Heart left ventricle (tissue), 16 donors: ENCODE data around the gene SEC14L1. TPM values are rescaled to one million over a fixed set of nuclear protein-coding genes. Genes with fewer than 3 reads are reported as not detected.
A peak's percentile ranks its signal among the peaks of the same experiment; 100 is the strongest.

Experiments
- ATAC-seq, 4 donors: fragments of 200-7000 bp; cut with Tn5 transposase; one replicate each; pipeline ENCODE4 v1.9.1; 2020 to 2022; ENCODE audit warnings: moderate library complexity in 4 of 4, mild to moderate bottlenecking in 3 of 4, moderate number of reproducible peaks in 1 of 4
- DNase-seq, 5 donors: peaks; one replicate each; pipeline ENCODE4 v3.0.0-alpha.2; 2020
- H3K27ac ChIP-seq, 12 donors: fragments of 200-600 bp; sonication (generic) in 4 of 12; one replicate each; pipeline versions ENCODE4 v1.5.0 to v1.8.0; 2016 to 2022; ENCODE audit warnings: mild to moderate bottlenecking in 2 of 12
- H3K27me3 ChIP-seq, 9 donors: fragments of 200-600 bp; sonication (generic) in 2 of 9; one replicate each; pipeline versions ENCODE4 v1.5.1 to v1.8.0; 2016 to 2022; ENCODE audit warnings: mild to moderate bottlenecking in 3 of 9
- H3K36me3 ChIP-seq, 9 donors: fragments of 200-600 bp; sonication (generic) in 2 of 9; one replicate each; pipeline versions ENCODE4 v1.5.0 to v1.8.0; 2018 to 2022; ENCODE audit warnings: mild to moderate bottlenecking in 2 of 9
- H3K4me1 ChIP-seq, 12 donors: fragments of 200-600 bp; sonication (generic) in 4 of 12; one replicate each; pipeline versions ENCODE4 v1.5.0 to v1.8.0; 2016 to 2022; ENCODE audit warnings: mild to moderate bottlenecking in 3 of 12
- H3K4me3 ChIP-seq, 12 donors: fragments of 200-600 bp; sonication (generic) in 4 of 12; one replicate each; pipeline versions ENCODE4 v1.5.0 to v1.8.0; 2017 to 2022; ENCODE audit warnings: mild to moderate bottlenecking in 9 of 12, moderate library complexity in 4 of 12
- H3K9me3 ChIP-seq, 12 donors: fragments of 200-600 bp; sonication (generic) in 4 of 12; one replicate each; pipeline versions ENCODE4 v1.5.0 to v1.8.0; 2016 to 2022; ENCODE audit warnings: mild to moderate bottlenecking in 1 of 12
- CTCF ChIP-seq, 12 donors: fragments of 200-600 bp; sonication (generic) in 4 of 12; IDR thresholded peaks; one replicate each; pipeline versions ENCODE4 v1.5.0 to v1.8.0; 2018 to 2022; ENCODE audit warnings: antibody characterized with exemption in 12 of 12, mild to moderate bottlenecking in 5 of 12
- POLR2A ChIP-seq, 2 donors: fragments of 450-650 bp; IDR thresholded peaks; one replicate each; pipeline ENCODE4 v1.6.1; 2017; ENCODE audit warnings: antibody characterized with exemption in 2 of 2, mild to moderate bottlenecking in 2 of 2, moderate library complexity in 2 of 2
- WGBS, 4 donors: extraction: QIAGEN DNeasy Blood & Tissue Kit in 2 of 4; methylation state at CpG; one replicate each; pipeline versions ENCODE4 v1.1.5 to v1.1.7; 2013 to 2018; 5-methylcytosine and 5-hydroxymethylcytosine counted together
- intact Hi-C, 10 donors: fragments of 100-400 bp; cut with DNase I; formaldehyde crosslinking; loops; one replicate each; pipeline versions ENCODE4 v1.11.1 to v1.14.2; 2022
- polyA plus RNA-seq, 2 donors: library from polyadenylated mRNA; stranded (reverse); fragments of 200-250 nt; gene quantifications; one replicate each; pipeline ENCODE4 v1.2.3, GENCODE V29; 2013
- total RNA-seq, 9 donors: library from RNA; depleted of rRNA in 2 of 9; stranded (reverse); fragments of >200 nt in 2 of 9; fragmentation: NEBNext Ultra II Directional in 3 of 9; extraction: Animal tissue kit (Norgen Biotek cat#: 25700) in 3 of 9; gene quantifications; one replicate each; pipeline versions ENCODE4 v1.1.0 to v1.2.4, GENCODE V29; 2016 to 2023
- donor health status: ischemic (EF 13 %, LVEDD 7.1; RV severe dilation, severe dysfunction).
- donor health status: healthy with polysubstance abuse.
- donor health status: DM: no; HTN: yes; CAD: no.
- donor health status: DM: no; HTN: no; CAD: no.
- donor health status: ischemic (EF 25% LVEDD 6.9; RV normal size, moderate dysfunction).
- donor health status: ischemic (EF 25% LVEDD 5.7; RV mildly dilated, moderate dysfunction).
- donor health status: healthy.
- donor health status: DM: yes; HTN: yes; CAD: no.
- donor health status: ischemic (EF 35%, LVEDD 5.7; RV mildly dilated, moderate dysfunction).
- donor health status: nonischemic (EF 11% LVEDD 7.7; RV severe dilation, severe dysfunction).
- donor health status: DM: yes; HTN: yes; CAD: no.
- donor health status: PGD.
- donor health status: ischemic (EF 29% LVEDD 5.4; RV normal size, mild dysfunction).
- donor health status: nonischemic (EF 23%, LVEDD 6.1; RV moderate dilation, normal function).

The SEC14L1 gene
- total and polyA plus RNA-seq, 11 donors, result 26.6 to 116 (median 53.7) TPM

GRCh38 chr17:77188084-77189066 lies 47.6 kb downstream of the SEC14L1 start:
- Histone ChIP-seq H3K27me3 (no peaks in the 10 kb centered on the region), H3K4me3 (no peak overlapping the region), H3K4me1 (peaks cover 8 to 65% (median 48%) of the 10 kb centered on the region in 12 donors), H3K9me3 (no peaks in the 10 kb centered on the region), H3K36me3 (peaks cover 0 to 31% (median 25%) of the 10 kb centered on the region in 9 donors), H3K27ac (peak overlapping the region in 4 of 12 donors; percentile 6 to 45 (median 9))
- 69 to 73% (median 71%) methylated on average over 17 of the region's 17 CpGs for WGBS, 4 donors
- intact Hi-C loops, result loop anchor here in 4 of 10 donors (5.0 kb wide), 3 partner anchors 36 to 46 kb away; partner anchors contain the start of gene SEC14L1 (in 1 of the 4)
- ATAC-seq, result no peak
- DNase-seq, result no peak
- TF ChIP-seq CTCF (IDR thresholded peaks at IDR 0.05) (no peak), POLR2A (IDR thresholded peaks at IDR 0.05) (no peak)

GRCh38 chr17:77189148-77189547 lies 48.4 kb downstream of the SEC14L1 start:
- TF ChIP-seq POLR2A (IDR thresholded peaks at IDR 0.05), result no peak
- no peak for TF ChIP-seq CTCF (IDR thresholded peaks at IDR 0.05)
- 56 to 79% (median 73%) methylated on average over 2 of the region's 2 CpGs for WGBS, 4 donors

GRCh38 chr17:77190576-77190975 lies 49.8 kb downstream of the SEC14L1 start:
- no peak overlapping the region for H3K4me3 ChIP-seq
- no peak for TF ChIP-seq CTCF (IDR thresholded peaks at IDR 0.05)
- TF ChIP-seq POLR2A (IDR thresholded peaks at IDR 0.05), result no peak
- H3K27me3 ChIP-seq, result no peaks in the 10 kb centered on the region
- intact Hi-C loops, result loop anchor here in 1 of 10 donors (5.0 kb wide), 1 partner anchor 38 kb away; no protein-coding TSS in a partner anchor
- 80 to 90% (median 84%) methylated on average over 11 of the region's 11 CpGs for WGBS, 4 donors
- ATAC-seq (no peak), DNase-seq (no peak)
- peaks cover 8 to 45% (median 27%) of the 10 kb centered on the region in 12 donors for H3K4me1 ChIP-seq
- no peak overlapping the region for H3K27ac ChIP-seq
- H3K9me3 ChIP-seq, result no peaks in the 10 kb centered on the region
- H3K36me3 ChIP-seq, result peaks cover 0 to 53% (median 47%) of the 10 kb centered on the region in 9 donors

More at GRCh38 chr17:77189148-77189547, 48.4 kb downstream of the SEC14L1 start:
- Histone ChIP-seq H3K9me3 (no peaks in the 10 kb centered on the region), H3K36me3 (peaks cover 0 to 39% (median 33%) of the 10 kb centered on the region in 9 donors), H3K27me3 (no peaks in the 10 kb centered on the region), H3K4me1 (peaks cover 8 to 57% (median 41%) of the 10 kb centered on the region in 12 donors), H3K4me3 (no peak overlapping the region), H3K27ac (peak overlapping the region in 4 of 12 donors; percentile 6 to 22 (median 9))
- no peak for ATAC-seq
- no peak for DNase-seq
- intact Hi-C loops, result loop anchor here in 4 of 10 donors (5.0 kb wide), 3 partner anchors 37 to 47 kb away; partner anchors contain the start of gene SEC14L1 (in 1 of the 4)

- H3K36me3 ChIP-seq, result peaks cover 0 to 60% (median 54%) of the 10 kb centered on the region in 9 donors
- intact Hi-C loops, result loop anchor here in 1 of 10 donors (5.0 kb wide), 1 partner anchor 39 kb away; no protein-coding TSS in a partner anchor
Measured at GRCh38 chr17:77191244-77191643, 50.5 kb downstream of the SEC14L1 start.

More at GRCh38 chr17:77191244-77191643, 50.5 kb downstream of the SEC14L1 start:
- Histone ChIP-seq H3K27me3 (no peaks in the 10 kb centered on the region), H3K27ac (peak overlapping the region in 2 of 12 donors; percentile 4 to 60), H3K4me1 (peaks cover 3 to 38% (median 20%) of the 10 kb centered on the region in 12 donors), H3K9me3 (no peaks in the 10 kb centered on the region), H3K4me3 (no peak overlapping the region)
- ATAC-seq, result no peak
- no peak for DNase-seq
- no peak for TF ChIP-seq CTCF (IDR thresholded peaks at IDR 0.05)
- no peak for TF ChIP-seq POLR2A (IDR thresholded peaks at IDR 0.05)
- WGBS, 4 donors, result 72 to 83% (median 77%) methylated on average over 11 of the region's 11 CpGs
